OCI-LY7 (cell line): Measurements from ENCODE around the gene EGFLAM. TPM values are rescaled to one million over a fixed set of nuclear protein-coding genes. Genes with fewer than 3 reads are reported as not detected.

Experiments
- BruUV-seq: library from RNA; stranded (reverse); fragments of 400-500 nt; replicated peaks from 2 replicates; lab custom pipeline; 2021; lab: Mats Ljungman, UMichigan
- CTCF ChIA-PET: fragments of 300-600 bp; sonication (Branson Sonifier 250); formaldehyde crosslinking; loops from one replicate; lab custom pipeline; 2022; ENCODE audit warnings: antibody characterized with exemption; ENCODE audit not compliant: unreplicated experiment; lab: Charles Lee
- POLR2A ChIA-PET: fragments of 300-600 bp; sonication (Branson Sonifier 250); formaldehyde crosslinking; loops from one replicate; lab custom pipeline; 2022; ENCODE audit warnings: antibody characterized with exemption; lab: Charles Lee
- DNase-seq: peaks from one replicate; pipeline ENCODE4 v3.0.0-alpha.2; 2015; ENCODE audit warnings: low spot score
- H2AFZ ChIP-seq: fragments of 200-600 bp; sonication (generic), shearing (Covaris generic); 2 replicates; pipeline ENCODE4 v1.6.1; 2014; ENCODE audit warnings: mild to moderate bottlenecking, antibody characterized with exemption, low read length, moderate library complexity
- H3K27ac ChIP-seq: fragments of 200-600 bp; sonication (generic); 2 replicates; pipeline ENCODE4 v1.5.1; 2014; ENCODE audit warnings: mixed run types, low read depth, mild to moderate bottlenecking, moderate library complexity, low read length, inconsistent platforms; ENCODE audit not compliant: poor library complexity, severe bottlenecking
- H3K36me3 ChIP-seq: fragments of 200-600 bp; sonication (generic); 2 replicates; pipeline ENCODE4 v1.6.1; 2014; ENCODE audit warnings: mild to moderate bottlenecking, antibody characterized with exemption, low read length, moderate library complexity, mixed read lengths; ENCODE audit not compliant: insufficient read depth
- H3K4me1 ChIP-seq: fragments of 200-600 bp; sonication (generic); 2 replicates; pipeline ENCODE4 v1.5.1; 2014; ENCODE audit warnings: mild to moderate bottlenecking, low read length; ENCODE audit not compliant: insufficient read depth, poor library complexity, severe bottlenecking
- H3K4me2 ChIP-seq: fragments of 200-600 bp; sonication (generic); 2 replicates; pipeline ENCODE4 v1.6.1; 2014; ENCODE audit warnings: mild to moderate bottlenecking, low read length
- H3K4me3 ChIP-seq: fragments of 200-600 bp; sonication (generic); 2 replicates; pipeline ENCODE4 v1.5.1; 2014; ENCODE audit warnings: mild to moderate bottlenecking, low read depth, low read length; ENCODE audit not compliant: poor library complexity, severe bottlenecking
- H3K79me2 ChIP-seq: fragments of 200-600 bp; sonication (generic); 2 replicates; pipeline ENCODE4 v1.6.1; 2016; ENCODE audit warnings: low read depth, mild to moderate bottlenecking, low read length, moderate library complexity, mixed read lengths; ENCODE audit not compliant: insufficient read depth
- H3K9me2 ChIP-seq: fragments of 200-600 bp; sonication (generic); 2 replicates; pipeline ENCODE4 v1.6.1; 2016; ENCODE audit warnings: mild to moderate bottlenecking, low read length, mixed read lengths; ENCODE audit not compliant: insufficient read depth
- H3K9me3 ChIP-seq: fragments of 200-600 bp; sonication (generic); 2 replicates; pipeline ENCODE4 v1.6.1; 2014; ENCODE audit warnings: mild to moderate bottlenecking, mixed run types, low read length, mixed read lengths
- H4K20me1 ChIP-seq: fragments of 200-600 bp; sonication (generic); 2 replicates; pipeline ENCODE4 v1.6.1; 2014; ENCODE audit warnings: mild to moderate bottlenecking, antibody characterized with exemption, low read length, moderate library complexity, mixed read lengths; ENCODE audit not compliant: insufficient read depth
- EZH2phosphoT487 ChIP-seq: fragments of 200-600 bp; sonication (generic); IDR thresholded peaks from 2 replicates; pipeline ENCODE4 v1.6.1; 2018; ENCODE audit warnings: low read depth, borderline replicate concordance, mild to moderate bottlenecking, mixed run types, antibody characterized with exemption, low read length, moderate library complexity, mixed read lengths
- intact Hi-C: fragments of 100-400 bp; cut with micrococcal nuclease; formaldehyde crosslinking; loops from one replicate; pipeline ENCODE4 v1.10.0; 2022; ENCODE audit not compliant: unreplicated experiment
- total RNA-seq, 2 experiments: library from RNA; depleted of rRNA in 1 of 2; stranded (reverse); fragments of >200 nt in 1 of 2; shearing (Covaris generic) in 1 of 2; gene quantifications; 2 replicates each; pipeline ENCODE4 v1.2.3, GENCODE V29; 2014 to 2022
- TF ChIP-seq, protein P1 (sequence below): fragments of 200-600 bp; sonication (generic); conservative IDR thresholded peaks from 2 replicates; pipeline ENCODE4 v1.5.1; 2014; ENCODE audit warnings: mild to moderate bottlenecking, antibody characterized with exemption, low read length, moderate library complexity, mixed read lengths

EGFLAM gene
- total RNA-seq, 2 experiments from 2014 or later = not detected

DNA sequence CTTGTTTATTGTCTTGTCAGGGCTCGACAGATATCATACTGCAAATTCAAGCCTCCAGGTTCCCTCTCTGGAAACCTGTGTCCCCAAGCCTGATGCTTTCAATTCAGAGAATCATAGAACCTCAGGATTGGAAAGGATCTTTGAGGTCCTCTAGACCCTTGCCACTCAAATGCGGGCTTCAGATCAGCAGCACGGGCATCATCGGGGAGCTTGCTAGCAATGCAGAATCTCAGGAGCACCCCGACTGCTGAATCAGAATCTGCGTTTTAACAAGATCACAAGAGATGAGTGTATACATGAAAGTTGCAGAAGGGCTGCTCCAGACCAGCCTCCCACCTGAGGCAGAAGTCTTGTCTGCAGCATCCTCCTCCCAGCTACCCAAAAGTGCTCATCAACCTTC lies 13.1 kb upstream of the EGFLAM start:
- H3K4me2 ChIP-seq = no peak overlapping the region
- no peaks in the 10 kb centered on the region for H3K9me3 ChIP-seq
- no peak overlapping the region for H3K27ac ChIP-seq
- BruUV-seq = no TSS peak
- H3K4me1 ChIP-seq = no peaks in the 10 kb centered on the region
- no peak overlapping the region for H3K4me3 ChIP-seq
- H3K9me2 ChIP-seq = no peaks in the 10 kb centered on the region
- ChIA-PET POLR2A (interaction anchor here (0.5 to 2.6 kb wide), 2 partner anchors 12 to 57 kb away, joined by 3 to 5 read pairs; no protein-coding TSS in a partner anchor), CTCF (no interaction called here)
- TF ChIP-seq, protein P1, sequence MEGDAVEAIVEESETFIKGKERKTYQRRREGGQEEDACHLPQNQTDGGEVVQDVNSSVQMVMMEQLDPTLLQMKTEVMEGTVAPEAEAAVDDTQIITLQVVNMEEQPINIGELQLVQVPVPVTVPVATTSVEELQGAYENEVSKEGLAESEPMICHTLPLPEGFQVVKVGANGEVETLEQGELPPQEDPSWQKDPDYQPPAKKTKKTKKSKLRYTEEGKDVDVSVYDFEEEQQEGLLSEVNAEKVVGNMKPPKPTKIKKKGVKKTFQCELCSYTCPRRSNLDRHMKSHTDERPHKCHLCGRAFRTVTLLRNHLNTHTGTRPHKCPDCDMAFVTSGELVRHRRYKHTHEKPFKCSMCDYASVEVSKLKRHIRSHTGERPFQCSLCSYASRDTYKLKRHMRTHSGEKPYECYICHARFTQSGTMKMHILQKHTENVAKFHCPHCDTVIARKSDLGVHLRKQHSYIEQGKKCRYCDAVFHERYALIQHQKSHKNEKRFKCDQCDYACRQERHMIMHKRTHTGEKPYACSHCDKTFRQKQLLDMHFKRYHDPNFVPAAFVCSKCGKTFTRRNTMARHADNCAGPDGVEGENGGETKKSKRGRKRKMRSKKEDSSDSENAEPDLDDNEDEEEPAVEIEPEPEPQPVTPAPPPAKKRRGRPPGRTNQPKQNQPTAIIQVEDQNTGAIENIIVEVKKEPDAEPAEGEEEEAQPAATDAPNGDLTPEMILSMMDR = no peak
- TF ChIP-seq EZH2phosphoT487 = no peak
- H4K20me1 ChIP-seq = no peaks in the 10 kb centered on the region
- H2AFZ ChIP-seq = no peak overlapping the region
- H3K79me2 ChIP-seq = no peaks in the 10 kb centered on the region
- intact Hi-C loops = no loop called here
- no peaks in the 10 kb centered on the region for H3K36me3 ChIP-seq
- no peak for DNase-seq

DNA sequence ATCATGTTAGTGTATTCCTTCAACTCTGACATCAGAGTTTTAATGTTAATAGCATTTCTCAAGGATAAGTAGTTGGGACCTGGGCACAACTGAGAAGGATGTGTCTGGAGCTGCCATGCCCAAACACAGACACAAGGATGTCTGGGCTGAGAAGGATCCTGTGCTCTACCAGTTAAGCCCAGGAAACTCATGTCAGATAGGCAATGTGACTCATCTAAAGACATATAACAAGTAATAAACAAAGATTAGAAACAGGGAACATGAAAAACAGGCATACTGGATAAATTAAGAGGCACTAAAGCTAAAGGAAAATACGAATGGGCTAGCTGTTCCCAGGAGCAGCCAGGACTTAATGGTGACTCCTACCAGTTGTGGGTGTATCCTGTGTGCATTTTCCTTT lies 9.1 kb upstream of the EGFLAM start:
- H3K9me3 ChIP-seq = no peaks in the 10 kb centered on the region
- H2AFZ ChIP-seq = no peak overlapping the region
- no peak for TF ChIP-seq EZH2phosphoT487
- TF ChIP-seq, protein P1 = no peak
- H4K20me1 ChIP-seq = no peaks in the 10 kb centered on the region
- intact Hi-C loops = no loop called here
- H3K36me3 ChIP-seq = no peaks in the 10 kb centered on the region
- no peaks in the 10 kb centered on the region for H3K79me2 ChIP-seq
- CTCF ChIA-PET = no interaction called here
- H3K4me3 ChIP-seq = no peak overlapping the region
- H3K9me2 ChIP-seq = no peaks in the 10 kb centered on the region
- H3K27ac ChIP-seq = no peak overlapping the region
- no peaks in the 10 kb centered on the region for H3K4me1 ChIP-seq
- POLR2A ChIA-PET = no interaction called here
- no peak for DNase-seq
- no peak overlapping the region for H3K4me2 ChIP-seq
- BruUV-seq = no TSS peak

DNA sequence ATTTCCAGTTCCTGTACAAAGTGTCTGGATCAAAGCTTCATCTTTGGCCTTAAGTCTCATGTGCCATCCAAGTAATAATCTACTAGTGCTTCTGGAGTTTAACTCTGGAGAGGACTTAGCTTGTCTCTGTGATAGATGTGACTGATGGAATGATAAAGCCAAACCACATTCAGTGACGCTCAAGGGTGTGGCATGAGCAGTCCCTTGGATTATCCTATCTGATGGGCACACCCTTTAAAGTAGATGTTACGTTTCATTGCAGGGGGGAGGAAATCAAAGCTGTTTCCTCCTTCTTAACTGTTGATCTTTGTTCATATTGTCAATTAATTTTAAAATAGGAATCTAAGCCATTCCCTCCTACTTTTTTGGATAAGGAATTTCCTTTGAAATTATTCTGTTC lies 8.5 kb upstream of the EGFLAM start:
- Histone ChIP-seq H3K36me3 (no peaks in the 10 kb centered on the region), H2AFZ (no peak overlapping the region), H3K27ac (no peak overlapping the region), H3K4me2 (no peak overlapping the region), H3K79me2 (no peaks in the 10 kb centered on the region), H4K20me1 (no peaks in the 10 kb centered on the region), H3K4me3 (no peak overlapping the region), H3K4me1 (no peaks in the 10 kb centered on the region), H3K9me2 (no peaks in the 10 kb centered on the region), H3K9me3 (no peaks in the 10 kb centered on the region)
- TF ChIP-seq, protein P1 = no peak
- no peak for TF ChIP-seq EZH2phosphoT487
- CTCF ChIA-PET = no interaction called here
- POLR2A ChIA-PET = no interaction called here
- DNase-seq = no peak
- no TSS peak for BruUV-seq
- intact Hi-C loops = no loop called here
